H1 (cell line): ENCODE measurements around the gene HOXC5.

Source experiments
- ATF3 ChIP-seq: IDR thresholded peaks from 2 replicates; pipeline ENCODE4 v1.6.1; 2011; ENCODE audit warnings: low read depth, mild to moderate bottlenecking, low read length; ENCODE audit not compliant: insufficient read depth
- EGR1 ChIP-seq: IDR thresholded peaks from 2 replicates; pipeline ENCODE4 v1.6.1; 2011; ENCODE audit warnings: low read depth, low read length, borderline replicate concordance
- EP300 ChIP-seq, 2 experiments: IDR thresholded peaks; 1 replicate in 1 of 2; 2 replicates in 1 of 2; pipeline ENCODE4 v1.6.1; 2011 to 2012; ENCODE audit warnings: low read depth in 2 of 2, low read length in 2 of 2, mild to moderate bottlenecking in 2 of 2, borderline replicate concordance in 1 of 2, inconsistent platforms in 1 of 2, moderate library complexity in 1 of 2
- KDM1A ChIP-seq: fragments of 200-600, 300-600 bp; sonication (generic); IDR thresholded peaks from 2 replicates; pipeline ENCODE4 v1.7.1; 2016; ENCODE audit warnings: mild to moderate bottlenecking, low read length, borderline replicate concordance
- MAX ChIP-seq: IDR thresholded peaks from 2 replicates; pipeline ENCODE4 v1.6.1; 2012; ENCODE audit warnings: inconsistent platforms
- POLR2A ChIP-seq, 2 experiments: IDR thresholded peaks; 1 replicate in 1 of 2; 2 replicates in 1 of 2; pipeline ENCODE4 v1.6.1; 2011; ENCODE audit warnings: low read depth in 2 of 2, low read length in 2 of 2, mild to moderate bottlenecking in 2 of 2; ENCODE audit errors: control extremely low read depth in 1 of 2
- RBBP5 ChIP-seq: IDR thresholded peaks from 2 replicates; pipeline ENCODE4 v1.7.1; 2012; ENCODE audit warnings: low read depth, mild to moderate bottlenecking, inconsistent platforms, low read length, moderate library complexity, borderline replicate concordance
- SP1 ChIP-seq: IDR thresholded peaks from 2 replicates; pipeline ENCODE4 v1.6.1; 2011; ENCODE audit warnings: low read depth, low read length
- SP4 ChIP-seq: IDR thresholded peaks from 2 replicates; pipeline ENCODE4 v1.6.1; 2012; ENCODE audit warnings: low read length, inconsistent platforms
- SRF ChIP-seq: IDR thresholded peaks from 2 replicates; pipeline ENCODE4 v1.6.1; 2011; ENCODE audit warnings: mild to moderate bottlenecking, low read depth, low read length, moderate library complexity
- TAF1 ChIP-seq: IDR thresholded peaks from 2 replicates; pipeline ENCODE4 v1.6.1; 2011; ENCODE audit warnings: mild to moderate bottlenecking, low read depth, low read length

DNA sequence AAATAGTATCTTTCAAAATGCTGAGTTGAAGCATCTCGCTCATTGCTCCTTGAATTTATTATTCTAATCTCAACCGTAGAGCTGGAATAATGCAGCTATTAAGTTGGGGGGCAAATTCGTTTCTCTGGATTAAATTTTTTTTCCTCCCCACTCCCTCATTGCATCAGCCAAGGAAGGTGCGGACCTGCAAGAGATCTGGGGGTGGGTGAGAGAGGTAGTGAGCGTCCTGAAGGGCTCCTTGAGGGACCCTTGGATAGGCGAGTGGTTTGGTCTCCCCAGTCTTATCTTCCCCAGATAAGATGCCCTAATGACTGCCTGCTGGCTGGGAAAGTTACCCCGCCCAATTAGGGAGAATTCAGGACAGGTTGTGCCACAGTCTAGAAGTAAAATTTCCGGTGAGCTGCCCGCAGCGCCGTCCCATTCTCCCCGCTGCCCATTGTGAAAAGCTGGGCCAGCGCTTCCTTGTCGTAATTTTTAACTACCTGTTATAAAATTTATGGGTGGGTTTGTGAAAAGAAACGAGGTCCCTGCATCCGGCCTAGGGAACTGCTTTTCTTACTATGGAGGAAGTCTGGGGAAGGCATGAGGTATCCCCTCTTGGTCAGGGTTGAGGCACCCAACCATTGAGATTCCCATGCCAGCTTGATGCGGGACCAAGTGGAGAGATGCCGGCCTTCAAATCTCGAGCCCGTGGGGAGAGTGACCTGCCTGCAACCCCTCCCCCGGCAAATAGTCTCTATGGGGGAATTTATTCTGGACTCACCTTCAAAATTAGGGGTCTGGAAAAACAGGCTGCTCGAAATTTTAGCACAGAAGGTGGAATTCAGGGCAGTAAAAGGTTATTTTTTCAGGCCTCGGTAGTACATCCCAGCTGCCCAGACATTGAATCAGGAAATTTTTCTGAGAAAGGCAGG, 17.6 kb upstream of the HOXC5 start:
- TF ChIP-seq RBBP5: no peak
- TF ChIP-seq MAX: no peak
- no peak for TF ChIP-seq POLR2A (IDR thresholded peaks at IDR 0.05; ENCODE audit: control extremely low read depth in 1 of 2, low read depth in 2 of 2, low read length in 2 of 2)
- no peak for TF ChIP-seq EP300 (IDR thresholded peaks at IDR 0.05; ENCODE audit: borderline replicate concordance in 1 of 2, low read depth in 2 of 2, low read length in 2 of 2)
- no peak for TF ChIP-seq ATF3
- TF ChIP-seq TAF1: no peak
- no peak for TF ChIP-seq SP1
- no peak for TF ChIP-seq SP4
- no peak for TF ChIP-seq EGR1
- no peak for TF ChIP-seq SRF
- TF ChIP-seq KDM1A: no peak
